ENCODE measurements around the gene CXADR. TPM values are rescaled to one million over a fixed set of nuclear protein-coding genes. Genes with fewer than 3 reads are reported as not detected.
"Not testable (repeated sequence)": the region's sequence is repeated elsewhere in the genome, so short reads cannot be mapped to it uniquely, and the experiment has no call there.

CXADR gene
- total and polyA plus RNA-seq, 7 donors = 1.5 to 14.5 (median 2.5) TPM

DNA sequence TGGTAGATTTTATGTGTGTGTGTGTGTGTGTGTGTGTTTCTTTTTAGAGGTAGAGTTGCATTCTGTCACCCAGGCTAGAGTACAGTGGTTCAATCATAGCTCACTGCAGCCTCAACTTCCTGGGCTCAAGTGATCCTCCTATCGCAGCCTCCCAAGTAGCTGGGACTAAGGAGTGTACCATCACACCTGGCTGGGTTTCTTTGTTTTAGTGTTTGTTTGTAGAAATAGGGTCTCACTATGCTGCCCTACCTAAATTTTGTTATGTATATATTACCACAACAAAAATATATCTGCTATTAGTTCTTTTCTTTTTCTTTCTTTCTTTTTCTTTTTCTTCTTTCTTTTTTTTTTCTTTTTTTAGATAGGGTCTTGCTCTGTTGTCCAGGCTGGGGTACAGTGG, 43.1 kb upstream of the CXADR start:
- TF ChIP-seq, protein P1, sequence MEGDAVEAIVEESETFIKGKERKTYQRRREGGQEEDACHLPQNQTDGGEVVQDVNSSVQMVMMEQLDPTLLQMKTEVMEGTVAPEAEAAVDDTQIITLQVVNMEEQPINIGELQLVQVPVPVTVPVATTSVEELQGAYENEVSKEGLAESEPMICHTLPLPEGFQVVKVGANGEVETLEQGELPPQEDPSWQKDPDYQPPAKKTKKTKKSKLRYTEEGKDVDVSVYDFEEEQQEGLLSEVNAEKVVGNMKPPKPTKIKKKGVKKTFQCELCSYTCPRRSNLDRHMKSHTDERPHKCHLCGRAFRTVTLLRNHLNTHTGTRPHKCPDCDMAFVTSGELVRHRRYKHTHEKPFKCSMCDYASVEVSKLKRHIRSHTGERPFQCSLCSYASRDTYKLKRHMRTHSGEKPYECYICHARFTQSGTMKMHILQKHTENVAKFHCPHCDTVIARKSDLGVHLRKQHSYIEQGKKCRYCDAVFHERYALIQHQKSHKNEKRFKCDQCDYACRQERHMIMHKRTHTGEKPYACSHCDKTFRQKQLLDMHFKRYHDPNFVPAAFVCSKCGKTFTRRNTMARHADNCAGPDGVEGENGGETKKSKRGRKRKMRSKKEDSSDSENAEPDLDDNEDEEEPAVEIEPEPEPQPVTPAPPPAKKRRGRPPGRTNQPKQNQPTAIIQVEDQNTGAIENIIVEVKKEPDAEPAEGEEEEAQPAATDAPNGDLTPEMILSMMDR (IDR thresholded peaks at IDR 0.05) = no peak
- no peak for TF ChIP-seq EP300 (IDR thresholded peaks at IDR 0.05)
- TF ChIP-seq POLR2A (IDR thresholded peaks at IDR 0.05) = no peak
- Histone ChIP-seq H3K4me3 (no peak overlapping the region), H3K27me3 (no peaks in the 10 kb centered on the region), H3K36me3 (no peaks in the 10 kb centered on the region), H3K27ac (no peak overlapping the region), H3K9me3 (no peaks in the 10 kb centered on the region), H3K4me1 (no peaks in the 10 kb centered on the region)
- WGBS, 2 donors = 95 to 98% methylated on average over 1 of the region's 1 CpG
- intact Hi-C loops (cut with DNase I) = no loop called here
- no peak for DNase-seq

DNA sequence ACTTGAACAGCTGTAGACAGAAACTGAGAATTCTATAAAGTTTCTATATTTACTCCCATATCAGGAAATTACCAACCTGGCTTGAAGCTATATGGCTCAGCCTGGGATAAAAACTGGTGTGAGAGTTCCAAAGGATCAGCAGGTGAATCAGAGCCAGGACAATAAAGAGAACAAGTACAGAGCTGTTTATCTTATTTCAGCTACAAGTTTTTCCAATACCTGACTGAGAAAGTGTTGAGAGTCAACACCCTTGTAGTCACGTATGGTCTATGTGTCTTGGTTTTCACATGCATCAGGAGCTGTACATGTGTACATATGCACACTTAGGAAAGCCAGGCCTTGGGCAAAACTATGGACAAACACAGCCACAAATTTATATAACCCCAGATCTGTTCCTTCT, 40.7 kb upstream of the CXADR start:
- Histone ChIP-seq H3K4me3 (no peak overlapping the region), H3K9me3 (no peaks in the 10 kb centered on the region), H3K27me3 (no peaks in the 10 kb centered on the region), H3K36me3 (no peaks in the 10 kb centered on the region), H3K4me1 (no peaks in the 10 kb centered on the region), H3K27ac (no peak overlapping the region)
- intact Hi-C loops (cut with DNase I) = no loop called here
- TF ChIP-seq POLR2A (IDR thresholded peaks at IDR 0.05) (no peak), EP300 (IDR thresholded peaks at IDR 0.05) (no peak), POLR2AphosphoS5 (IDR thresholded peaks at IDR 0.05) (no peak)
- TF ChIP-seq, protein P1 (IDR thresholded peaks at IDR 0.05) = no peak
- 21 to 62% methylated on average over 1 of the region's 1 CpG for WGBS, 2 donors
- DNase-seq = no peak

DNA sequence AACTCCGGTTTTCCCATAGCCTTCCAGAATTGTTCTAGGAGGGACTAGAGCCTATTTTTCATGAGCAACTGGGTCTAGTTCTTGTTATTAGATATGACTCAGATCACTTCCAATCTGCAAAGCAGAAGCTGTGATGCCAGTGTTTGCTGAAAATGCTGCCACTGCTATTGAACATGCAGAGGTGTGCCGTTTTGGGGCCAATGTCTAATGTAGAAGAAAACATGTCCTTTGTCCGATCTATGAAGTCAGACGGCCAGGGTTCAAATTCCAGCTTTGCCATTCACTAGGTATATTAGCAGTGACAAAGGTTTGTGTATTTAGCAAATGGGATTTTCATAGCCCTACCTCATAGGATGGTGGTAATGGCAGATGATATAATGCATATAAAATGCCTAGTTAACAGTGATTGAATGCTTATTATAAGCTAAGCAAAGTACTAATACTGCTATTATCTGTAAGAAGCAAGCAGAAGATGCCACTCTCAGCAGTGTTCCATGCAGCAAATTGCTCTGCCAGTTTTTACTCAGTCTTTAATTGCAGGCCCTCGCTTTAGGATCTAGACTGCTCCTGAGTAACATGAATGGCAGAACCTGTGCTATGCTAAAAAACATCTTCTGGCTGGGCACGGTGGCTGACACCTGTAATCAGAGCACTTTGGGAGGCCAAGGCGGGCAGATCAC, 40.1 kb upstream of the CXADR start:
- H3K4me1 ChIP-seq = no peaks in the 10 kb centered on the region

DNA sequence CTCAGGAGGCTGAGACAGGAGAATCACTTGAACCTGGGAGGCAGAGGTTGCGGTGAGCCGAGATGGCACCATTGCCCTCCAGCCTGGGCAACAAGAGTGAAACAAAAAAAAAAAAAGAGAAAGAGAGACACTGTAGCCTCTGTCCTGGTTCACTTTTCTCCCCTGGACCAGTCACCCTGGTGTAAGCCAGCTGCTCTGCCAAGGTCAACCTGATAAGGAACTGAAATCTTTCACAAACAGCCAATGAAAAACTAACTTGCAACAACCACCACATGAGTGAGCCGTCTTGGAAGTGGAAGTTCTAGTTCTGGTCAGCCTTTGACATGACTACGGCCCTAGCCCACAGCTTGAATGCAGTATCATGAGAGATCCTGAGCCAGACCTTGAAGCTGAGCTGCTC, 36.8 kb upstream of the CXADR start:
- no peak for DNase-seq
- Histone ChIP-seq H3K27ac (no peak overlapping the region), H3K36me3 (no peaks in the 10 kb centered on the region), H3K4me3 (no peak overlapping the region), H3K9me3 (no peaks in the 10 kb centered on the region), H3K4me1 (no peaks in the 10 kb centered on the region), H3K27me3 (no peaks in the 10 kb centered on the region)
- intact Hi-C loops (cut with DNase I) = no loop called here
- 59 to 80% methylated on average over 4 of the region's 4 CpGs for WGBS, 2 donors
- TF ChIP-seq, protein P1 (IDR thresholded peaks at IDR 0.05) = no peak
- TF ChIP-seq POLR2AphosphoS5 (IDR thresholded peaks at IDR 0.05) = no peak
- no peak for TF ChIP-seq POLR2A (IDR thresholded peaks at IDR 0.05)
- TF ChIP-seq EP300 (IDR thresholded peaks at IDR 0.05) = no peak

More for the DNA sequence above, 40.1 kb upstream of the CXADR start:
- TF ChIP-seq, protein P1 (IDR thresholded peaks at IDR 0.05) = no peak
- TF ChIP-seq POLR2AphosphoS5 (IDR thresholded peaks at IDR 0.05) (no peak), POLR2A (IDR thresholded peaks at IDR 0.05) (no peak), EP300 (IDR thresholded peaks at IDR 0.05) (no peak)
- Histone ChIP-seq H3K4me3 (no peak overlapping the region), H3K36me3 (no peaks in the 10 kb centered on the region), H3K9me3 (no peaks in the 10 kb centered on the region), H3K27ac (no peak overlapping the region), H3K27me3 (no peaks in the 10 kb centered on the region)
- intact Hi-C loops (cut with DNase I) = no loop called here
- DNase-seq = no peak
- WGBS, 2 donors = 32 to 74% methylated on average over 7 of the region's 7 CpGs

DNA sequence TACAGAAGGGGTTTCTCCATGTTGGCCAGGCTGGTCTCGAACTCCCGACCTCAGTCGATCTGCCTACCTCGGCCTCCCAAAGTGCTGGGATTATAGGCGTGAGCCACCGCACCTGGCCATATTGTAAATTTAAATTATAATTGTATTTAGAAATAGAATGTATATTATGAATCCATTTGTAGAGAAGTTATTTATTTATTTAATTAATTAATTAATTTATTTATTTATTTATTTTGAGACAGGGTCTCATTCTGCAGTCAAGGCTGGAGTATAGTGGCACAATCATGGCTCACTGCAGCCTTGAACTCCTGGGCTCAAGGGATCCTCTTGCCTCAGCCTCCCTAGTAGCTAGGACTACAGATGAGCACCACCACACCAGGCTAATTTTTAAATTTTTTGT, 34.7 kb upstream of the CXADR start:
- H3K9me3 ChIP-seq; DNase-seq; H3K36me3 ChIP-seq; H3K27ac ChIP-seq; H3K4me1 ChIP-seq; H3K27me3 ChIP-seq; H3K4me3 ChIP-seq; intact Hi-C loops (cut with DNase I): not testable (repeated sequence)
- WGBS, 2 donors = 94 to 96% methylated on average over 6 of the region's 6 CpGs

Data from sigmoid colon (tissue), 7 donors.